Astrocyte (in vitro differentiated cells and primary cell): ENCODE measurements around the gene GMPPB.

Experiments
- CTCF ChIP-seq: IDR thresholded peaks from 2 replicates; pipeline ENCODE4 v1.5.1; 2011; ENCODE audit warnings: low read depth, mild to moderate bottlenecking, inconsistent platforms, low read length, moderate library complexity; ENCODE audit not compliant: insufficient read depth
- EZH2 ChIP-seq: IDR thresholded peaks from 2 replicates; pipeline ENCODE4 v1.6.1; 2012; ENCODE audit warnings: mild to moderate bottlenecking, low read length, inconsistent platforms; ENCODE audit not compliant: insufficient read depth

GRCh38 chr3:49700014-49700413, 23.7 kb downstream of the GMPPB start:
- TF ChIP-seq EZH2 (no peak), CTCF (no peak)
